Fibroblast of the aortic adventitia (primary cell): ENCODE measurements around the gene CHMP1A. TPM values are rescaled to one million over a fixed set of nuclear protein-coding genes. Genes with fewer than 3 reads are reported as not detected.
"Not testable (repeated sequence)": the region's sequence is repeated elsewhere in the genome, so short reads cannot be mapped to it uniquely, and the experiment has no call there.

ENCODE experiments used
- DNase-seq: peaks from one replicate; pipeline ENCODE4 v3.0.0-alpha.2; 2010; ENCODE audit warnings: low read depth
- H3K4me3 ChIP-seq: 2 replicates; pipeline ENCODE4 v1.5.1; 2011; ENCODE audit warnings: low read depth, mild to moderate bottlenecking, control low read depth, low read length, moderate library complexity
- total RNA-seq: library from RNA; depleted of rRNA; stranded (reverse); fragments of >200 nt; gene quantifications from 2 replicates; pipeline ENCODE4 v1.2.3, GENCODE V29; 2012; ENCODE audit warnings: low replicate concordance
- TF ChIP-seq, protein P1 (sequence below): IDR thresholded peaks from 2 replicates; pipeline ENCODE4 v1.5.1; 2011; ENCODE audit warnings: mild to moderate bottlenecking, low read length, control low read depth, inconsistent platforms; ENCODE audit not compliant: insufficient read depth

The CHMP1A gene
- total RNA-seq, 1 donor, result 80.0 TPM

DNA sequence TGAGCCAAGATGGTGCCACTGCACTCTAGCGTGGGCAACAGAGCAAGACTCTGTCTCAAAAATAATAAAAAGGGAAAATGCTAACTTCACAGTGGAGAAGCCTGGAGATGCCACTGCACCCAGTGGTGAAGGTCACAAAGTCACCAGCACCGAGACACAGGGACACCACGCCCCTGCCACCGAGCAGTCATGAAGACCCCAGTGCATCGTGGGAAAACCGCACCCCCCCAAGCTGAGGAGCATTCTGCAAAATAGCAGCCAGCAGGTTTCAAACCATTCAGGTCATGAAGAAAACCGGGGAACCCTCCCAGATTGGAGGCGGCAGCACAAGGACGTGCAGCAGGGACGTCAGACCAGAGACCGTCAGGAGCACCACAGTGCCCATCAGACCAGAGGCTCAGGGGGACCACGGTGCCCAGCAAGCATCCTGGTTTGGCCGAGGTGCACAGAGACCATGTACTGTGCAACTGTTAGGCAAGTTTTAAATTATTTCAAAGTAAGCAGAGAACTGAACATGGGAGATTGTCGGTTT lies 13.7 kb downstream of the CHMP1A start:
- H3K4me3 ChIP-seq, result no peak overlapping the region
- TF ChIP-seq, protein P1, sequence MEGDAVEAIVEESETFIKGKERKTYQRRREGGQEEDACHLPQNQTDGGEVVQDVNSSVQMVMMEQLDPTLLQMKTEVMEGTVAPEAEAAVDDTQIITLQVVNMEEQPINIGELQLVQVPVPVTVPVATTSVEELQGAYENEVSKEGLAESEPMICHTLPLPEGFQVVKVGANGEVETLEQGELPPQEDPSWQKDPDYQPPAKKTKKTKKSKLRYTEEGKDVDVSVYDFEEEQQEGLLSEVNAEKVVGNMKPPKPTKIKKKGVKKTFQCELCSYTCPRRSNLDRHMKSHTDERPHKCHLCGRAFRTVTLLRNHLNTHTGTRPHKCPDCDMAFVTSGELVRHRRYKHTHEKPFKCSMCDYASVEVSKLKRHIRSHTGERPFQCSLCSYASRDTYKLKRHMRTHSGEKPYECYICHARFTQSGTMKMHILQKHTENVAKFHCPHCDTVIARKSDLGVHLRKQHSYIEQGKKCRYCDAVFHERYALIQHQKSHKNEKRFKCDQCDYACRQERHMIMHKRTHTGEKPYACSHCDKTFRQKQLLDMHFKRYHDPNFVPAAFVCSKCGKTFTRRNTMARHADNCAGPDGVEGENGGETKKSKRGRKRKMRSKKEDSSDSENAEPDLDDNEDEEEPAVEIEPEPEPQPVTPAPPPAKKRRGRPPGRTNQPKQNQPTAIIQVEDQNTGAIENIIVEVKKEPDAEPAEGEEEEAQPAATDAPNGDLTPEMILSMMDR, result no peak
- DNase-seq, result no peak

DNA sequence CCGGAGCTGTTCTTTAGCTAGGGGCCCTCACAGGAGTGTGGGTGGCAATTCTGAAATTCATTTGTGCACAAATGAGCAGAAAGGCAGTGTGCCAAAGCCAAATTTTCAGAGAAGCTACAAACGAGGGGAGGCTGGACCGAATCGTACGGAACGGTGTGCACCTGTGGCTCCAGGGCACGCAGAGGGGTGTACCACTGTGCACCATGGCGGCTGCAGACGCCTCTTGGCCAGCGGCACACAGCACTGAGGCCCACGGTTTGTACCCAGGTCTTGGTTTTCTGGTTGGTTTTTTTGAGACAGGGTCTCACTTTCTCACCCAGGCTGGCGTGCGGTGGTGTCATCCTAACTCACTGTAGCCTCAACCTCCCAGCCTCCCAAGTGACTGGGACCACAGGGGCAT lies 14.9 kb downstream of the CHMP1A start:
- H3K4me3 ChIP-seq, result no peak overlapping the region
- no peak for DNase-seq
- TF ChIP-seq, protein P1, result no peak

DNA sequence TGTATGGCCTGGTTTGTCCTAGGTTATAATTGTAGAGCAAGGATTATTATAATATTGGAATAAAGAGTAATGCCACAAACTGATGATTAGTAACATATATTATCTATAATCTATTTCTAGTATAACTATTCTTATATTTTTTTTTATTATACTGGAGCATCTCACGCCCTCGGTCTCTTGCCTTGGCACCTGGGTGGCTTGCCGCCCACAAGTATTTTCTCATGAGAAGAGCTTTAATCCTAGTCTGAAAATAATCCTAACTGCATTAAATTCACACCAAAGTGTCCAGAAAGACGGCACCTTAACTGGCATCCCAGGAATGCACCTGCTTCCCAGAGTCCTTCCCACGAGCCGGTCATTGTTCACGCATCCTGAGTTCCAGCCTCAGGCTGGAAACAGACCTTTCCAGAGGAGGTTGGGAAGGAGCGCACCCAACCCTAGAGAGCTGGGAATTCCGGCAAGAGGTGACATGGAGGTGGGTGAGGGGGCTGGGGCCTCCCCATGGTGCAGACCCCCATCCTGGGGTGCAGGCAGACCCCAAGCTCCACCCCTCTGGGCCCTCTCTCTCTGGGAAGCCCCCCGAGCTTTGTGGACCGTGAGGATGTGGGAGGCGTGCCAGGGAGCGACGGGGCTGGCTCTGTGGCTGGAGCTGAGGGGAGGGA lies 15.9 kb downstream of the CHMP1A start:
- TF ChIP-seq, protein P1, result no peak
- no peak for DNase-seq
- no peak overlapping the region for H3K4me3 ChIP-seq

DNA sequence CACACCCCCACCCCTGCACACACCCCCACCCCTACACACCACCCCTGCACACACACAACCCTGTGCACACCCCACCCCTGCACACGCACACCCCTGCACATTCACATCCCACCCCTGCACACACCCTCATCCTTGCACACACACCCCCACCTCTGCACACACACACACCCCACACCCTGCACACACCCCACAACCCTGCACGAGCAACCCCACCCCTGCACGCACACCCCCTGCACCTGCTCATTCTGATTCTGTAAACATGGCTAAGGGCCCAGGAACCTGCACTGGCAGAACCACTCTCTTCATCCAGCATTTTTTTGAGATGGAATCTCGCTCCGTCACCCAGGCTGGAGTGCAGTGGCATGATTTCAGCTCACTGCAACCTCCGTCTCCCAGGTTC lies 18.1 kb downstream of the CHMP1A start:
- DNase-seq, result no peak
- TF ChIP-seq, protein P1, result no peak
- no peak overlapping the region for H3K4me3 ChIP-seq

DNA sequence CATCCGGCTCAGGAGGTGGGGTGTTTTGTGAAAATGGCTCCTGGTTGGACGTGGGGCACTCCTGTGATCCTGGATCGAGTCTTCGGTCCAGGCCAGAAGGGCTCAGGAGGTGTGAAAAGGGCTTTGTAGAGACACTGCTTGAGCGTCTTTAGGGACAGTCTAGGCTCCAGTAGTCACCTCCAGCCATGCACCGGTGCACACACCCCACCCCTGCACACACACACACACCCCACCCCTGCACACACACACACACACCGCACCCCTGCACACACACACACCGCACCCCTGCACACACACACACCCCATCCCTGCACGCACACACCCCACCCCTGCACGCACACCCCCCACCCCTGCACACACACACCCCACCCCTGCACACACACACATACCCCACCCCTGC lies 19.1 kb downstream of the CHMP1A start:
- TF ChIP-seq, protein P1, result no peak
- no peak for DNase-seq
- H3K4me3 ChIP-seq, result no peak overlapping the region

DNA sequence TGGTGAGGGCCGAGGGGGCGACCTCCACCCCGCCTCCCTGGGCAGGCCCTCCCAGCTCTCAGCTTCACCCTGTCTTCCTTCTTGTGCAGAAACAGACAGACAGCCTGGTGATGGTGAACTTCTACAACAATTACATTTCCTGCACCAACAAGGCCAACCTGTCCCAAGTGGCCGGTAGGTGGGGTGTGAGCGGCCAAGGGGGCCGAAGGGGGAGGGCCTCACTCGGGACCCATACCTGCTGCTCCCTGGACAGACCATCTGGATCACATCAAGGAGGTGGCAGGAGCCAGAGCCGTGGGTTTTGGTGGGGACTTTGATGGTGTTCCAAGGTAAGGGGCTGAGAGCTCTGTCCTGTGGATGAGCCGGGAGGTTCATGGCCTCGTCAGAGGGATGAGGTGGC lies 20.1 kb downstream of the CHMP1A start:
- H3K4me3 ChIP-seq, result no peak overlapping the region
- DNase-seq, result no peak
- TF ChIP-seq, protein P1, result no peak

DNA sequence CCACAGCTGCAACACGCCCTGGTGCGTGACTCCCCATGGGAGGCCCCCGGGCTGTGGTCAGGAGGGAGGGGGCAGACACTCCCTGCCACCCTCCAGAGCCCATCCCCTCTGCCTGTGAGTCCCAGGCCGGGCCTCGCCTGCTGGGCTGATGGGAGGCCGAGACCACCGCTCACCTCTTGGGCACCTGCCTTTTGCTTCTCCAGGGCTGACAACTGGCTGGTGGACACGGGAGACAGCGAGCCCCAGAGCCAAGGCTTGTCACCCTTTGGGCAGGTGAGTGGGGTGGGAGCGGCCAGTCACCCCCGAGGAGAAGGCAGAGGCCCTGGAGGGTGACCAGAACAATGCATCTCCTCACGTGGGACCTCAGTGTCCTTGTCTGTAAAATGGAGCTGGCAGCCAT lies 20.8 kb downstream of the CHMP1A start:
- TF ChIP-seq, protein P1, result no peak
- DNase-seq, result no peak
- no peak overlapping the region for H3K4me3 ChIP-seq

DNA sequence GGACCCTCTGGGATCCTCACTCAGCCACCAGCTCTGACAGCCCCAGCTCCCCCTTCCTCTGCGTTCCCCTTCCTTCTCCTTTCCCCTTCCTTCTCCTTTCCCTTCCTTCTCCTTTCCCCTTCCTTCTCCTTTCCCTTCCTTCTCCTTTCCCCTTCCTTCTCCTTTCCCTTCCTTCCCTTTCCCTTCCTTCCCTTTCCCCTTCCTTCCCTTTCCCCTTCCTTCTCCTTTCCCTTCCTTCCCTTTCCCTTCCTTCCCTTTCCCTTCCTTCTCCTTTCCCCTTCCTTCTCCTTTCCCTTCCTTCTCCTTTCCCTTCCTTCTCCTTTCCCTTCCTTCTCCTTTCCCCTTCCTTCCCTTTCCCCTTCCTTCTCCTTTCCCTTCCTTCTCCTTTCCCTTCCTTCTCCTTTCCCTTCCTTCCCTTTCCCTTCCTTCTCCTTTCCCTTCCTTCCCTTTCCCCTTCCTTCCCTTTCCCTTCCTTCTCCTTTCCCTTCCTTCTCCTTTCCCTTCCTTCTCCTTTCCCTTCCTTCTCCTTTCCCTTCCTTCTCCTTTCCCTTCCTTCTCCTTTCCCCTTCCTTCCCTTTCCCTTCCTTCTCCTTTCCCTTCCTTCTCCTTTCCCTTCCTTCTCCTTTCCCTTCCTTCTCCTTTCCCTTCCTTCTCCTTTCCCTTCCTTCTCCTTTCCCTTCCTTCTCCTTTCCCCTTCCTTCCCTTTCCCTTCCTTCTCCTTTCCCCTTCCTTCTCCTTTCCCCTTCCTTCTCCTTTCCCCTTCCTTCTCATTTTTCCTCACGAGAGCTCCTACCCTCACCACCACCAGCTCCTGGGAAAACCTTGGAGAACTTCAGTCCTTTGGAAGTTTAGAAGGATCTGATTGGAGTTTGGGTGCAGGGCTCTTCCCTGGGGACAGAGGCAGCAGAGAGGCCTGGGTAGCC lies 22.8 kb downstream of the CHMP1A start:
- not testable (repeated sequence) for H3K4me3 ChIP-seq, DNase-seq
